Measurements from ENCODE around the gene RFXAP.

RFXAP gene

DNA sequence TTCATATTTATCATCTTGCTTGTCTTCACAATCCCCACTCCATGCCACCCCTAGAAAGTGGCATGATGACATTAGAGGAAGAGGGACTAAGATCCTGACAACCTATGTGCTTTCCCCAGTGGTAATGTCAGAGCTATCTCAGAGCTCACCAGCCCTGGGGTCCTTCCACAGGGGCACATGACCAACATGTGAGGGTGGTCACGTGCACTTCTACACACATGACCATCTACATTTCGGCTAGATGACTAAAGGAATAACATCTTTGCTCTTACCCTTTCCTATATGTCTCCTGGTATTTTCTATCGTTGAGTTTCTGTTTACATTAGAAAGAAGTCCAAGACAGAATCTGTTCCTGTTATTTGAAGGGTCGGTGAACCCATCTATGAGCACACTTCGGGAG is 46.2 kb downstream of the RFXAP start:
- H3K4me3 ChIP-seq (ENCODE audit: low read length) = no peak overlapping the region
- H3F3A ChIP-seq (ENCODE audit: control insufficient read depth, insufficient read depth) = no peaks in the 10 kb centered on the region
- TF ChIP-seq, protein P1, sequence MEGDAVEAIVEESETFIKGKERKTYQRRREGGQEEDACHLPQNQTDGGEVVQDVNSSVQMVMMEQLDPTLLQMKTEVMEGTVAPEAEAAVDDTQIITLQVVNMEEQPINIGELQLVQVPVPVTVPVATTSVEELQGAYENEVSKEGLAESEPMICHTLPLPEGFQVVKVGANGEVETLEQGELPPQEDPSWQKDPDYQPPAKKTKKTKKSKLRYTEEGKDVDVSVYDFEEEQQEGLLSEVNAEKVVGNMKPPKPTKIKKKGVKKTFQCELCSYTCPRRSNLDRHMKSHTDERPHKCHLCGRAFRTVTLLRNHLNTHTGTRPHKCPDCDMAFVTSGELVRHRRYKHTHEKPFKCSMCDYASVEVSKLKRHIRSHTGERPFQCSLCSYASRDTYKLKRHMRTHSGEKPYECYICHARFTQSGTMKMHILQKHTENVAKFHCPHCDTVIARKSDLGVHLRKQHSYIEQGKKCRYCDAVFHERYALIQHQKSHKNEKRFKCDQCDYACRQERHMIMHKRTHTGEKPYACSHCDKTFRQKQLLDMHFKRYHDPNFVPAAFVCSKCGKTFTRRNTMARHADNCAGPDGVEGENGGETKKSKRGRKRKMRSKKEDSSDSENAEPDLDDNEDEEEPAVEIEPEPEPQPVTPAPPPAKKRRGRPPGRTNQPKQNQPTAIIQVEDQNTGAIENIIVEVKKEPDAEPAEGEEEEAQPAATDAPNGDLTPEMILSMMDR (IDR thresholded peaks at IDR 0.05; ENCODE audit: low read depth, low read length, poor library complexity, severe bottlenecking) = no peak
- TF ChIP-seq EZH2phosphoT487 (IDR thresholded peaks at IDR 0.05; ENCODE audit: borderline replicate concordance, low read length) = no peak
- H3K4me1 ChIP-seq (ENCODE audit: control insufficient read depth, low read length) = no peaks in the 10 kb centered on the region
- no peak overlapping the region for H3K27ac ChIP-seq (ENCODE audit: low read depth, low read length)
- H3K4me2 ChIP-seq (ENCODE audit: low read length) = no peak overlapping the region
- no peaks in the 10 kb centered on the region for H3K36me3 ChIP-seq (ENCODE audit: control insufficient read depth, low read length)
- no peaks in the 10 kb centered on the region for H3K9me2 ChIP-seq (replicated peaks; ENCODE audit: control insufficient read depth, low read length)
- no peaks in the 10 kb centered on the region for H4K20me1 ChIP-seq (ENCODE audit: control insufficient read depth, insufficient read depth, low read depth, low read length)
- peaks cover 27% of the 10 kb centered on the region for H3K27me3 ChIP-seq (ENCODE audit: control insufficient read depth, low read length)
- H3K79me2 ChIP-seq (ENCODE audit: control insufficient read depth, low read length) = no peaks in the 10 kb centered on the region
- H3K9me3 ChIP-seq (ENCODE audit: control insufficient read depth, insufficient read depth, low read length) = no peaks in the 10 kb centered on the region

DNA sequence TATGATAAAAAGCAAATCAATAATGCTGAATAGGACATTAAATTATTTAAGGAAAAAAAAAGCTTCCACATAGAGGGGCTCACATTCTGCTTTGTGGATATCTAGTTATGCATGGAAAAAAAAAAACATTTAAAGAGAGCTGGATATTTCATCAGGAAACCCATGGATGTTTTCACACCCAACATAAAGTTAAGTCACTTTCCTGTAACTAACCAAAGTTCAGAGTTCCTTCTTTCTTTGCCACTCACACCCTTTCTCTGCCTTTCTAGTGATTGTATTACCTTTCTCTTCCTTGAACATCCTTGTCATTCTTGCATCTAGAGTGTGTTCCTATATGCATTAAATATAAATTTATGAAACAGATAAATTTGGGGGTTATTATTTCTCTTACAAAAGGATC is 47.2 kb downstream of the RFXAP start:
- Histone ChIP-seq H3K4me1 (ENCODE audit: control insufficient read depth, low read length) (no peaks in the 10 kb centered on the region), H3F3A (ENCODE audit: control insufficient read depth, insufficient read depth) (no peaks in the 10 kb centered on the region), H3K9me2 (replicated peaks; ENCODE audit: control insufficient read depth, low read length) (no peaks in the 10 kb centered on the region), H3K36me3 (ENCODE audit: control insufficient read depth, low read length) (no peaks in the 10 kb centered on the region), H4K20me1 (ENCODE audit: control insufficient read depth, insufficient read depth, low read depth, low read length) (no peaks in the 10 kb centered on the region), H3K27me3 (ENCODE audit: control insufficient read depth, low read length) (peaks cover 27% of the 10 kb centered on the region), H3K4me2 (ENCODE audit: low read length) (no peak overlapping the region), H3K4me3 (ENCODE audit: low read length) (no peak overlapping the region), H3K9me3 (ENCODE audit: control insufficient read depth, insufficient read depth, low read length) (no peaks in the 10 kb centered on the region), H3K79me2 (ENCODE audit: control insufficient read depth, low read length) (no peaks in the 10 kb centered on the region), H3K27ac (ENCODE audit: low read depth, low read length) (no peak overlapping the region)
- TF ChIP-seq EZH2phosphoT487 (IDR thresholded peaks at IDR 0.05; ENCODE audit: borderline replicate concordance, low read length) = no peak
- TF ChIP-seq, protein P1 (IDR thresholded peaks at IDR 0.05; ENCODE audit: low read depth, low read length, poor library complexity, severe bottlenecking) = no peak

DNA sequence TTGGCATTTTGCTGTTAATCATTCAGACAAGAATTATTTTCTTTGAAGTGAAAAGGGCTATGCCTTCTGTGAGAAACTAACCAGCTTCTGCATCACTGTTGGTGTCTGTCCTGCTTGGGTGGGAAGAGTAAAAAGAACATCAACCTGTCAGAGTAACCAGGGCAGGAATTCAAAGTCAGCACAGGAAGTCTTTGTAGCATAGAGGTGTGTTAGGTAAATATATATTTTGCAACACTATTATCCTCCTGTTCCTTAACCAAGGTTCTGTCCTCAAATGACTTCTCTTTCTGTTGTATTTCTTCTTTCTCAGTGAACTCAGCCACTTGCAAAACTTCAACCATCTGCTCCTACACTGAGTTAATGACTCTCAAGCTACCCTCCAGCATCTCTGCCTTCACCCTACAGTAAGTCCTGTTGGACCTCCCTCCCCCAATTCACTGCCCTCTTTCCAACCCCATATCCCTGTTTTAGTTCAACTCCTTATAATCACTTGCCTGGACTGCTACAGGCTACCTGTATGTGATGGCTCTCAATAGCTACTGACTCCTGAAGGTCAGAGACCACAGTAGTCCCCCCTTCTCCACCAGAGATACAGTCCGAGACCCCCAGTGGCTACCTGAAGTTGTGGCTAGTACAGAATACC is 51.1 kb downstream of the RFXAP start:
- no peak for TF ChIP-seq EZH2phosphoT487 (IDR thresholded peaks at IDR 0.05; ENCODE audit: borderline replicate concordance, low read length)
- TF ChIP-seq, protein P1 (IDR thresholded peaks at IDR 0.05; ENCODE audit: low read depth, low read length, poor library complexity, severe bottlenecking) = no peak
- Histone ChIP-seq H3K4me1 (ENCODE audit: control insufficient read depth, low read length) (no peaks in the 10 kb centered on the region), H3F3A (ENCODE audit: control insufficient read depth, insufficient read depth) (no peaks in the 10 kb centered on the region), H3K9me3 (ENCODE audit: control insufficient read depth, insufficient read depth, low read length) (no peaks in the 10 kb centered on the region), H3K4me2 (ENCODE audit: low read length) (no peak overlapping the region), H3K4me3 (ENCODE audit: low read length) (no peak overlapping the region), H3K27me3 (ENCODE audit: control insufficient read depth, low read length) (peaks cover 11% of the 10 kb centered on the region; the same call in 1 of the 2 replicates), H4K20me1 (ENCODE audit: control insufficient read depth, insufficient read depth, low read depth, low read length) (no peaks in the 10 kb centered on the region), H3K9me2 (replicated peaks; ENCODE audit: control insufficient read depth, low read length) (no peaks in the 10 kb centered on the region), H3K79me2 (ENCODE audit: control insufficient read depth, low read length) (no peaks in the 10 kb centered on the region), H3K27ac (ENCODE audit: low read depth, low read length) (no peak overlapping the region), H3K36me3 (ENCODE audit: control insufficient read depth, low read length) (no peaks in the 10 kb centered on the region)
